IPS-NIHi7 (cell line): ENCODE results near the gene YEATS4.

Source experiments
- DNase-seq: peaks from one replicate; pipeline ENCODE4 v3.0.0; 2012; ENCODE audit warnings: mixed read lengths; ENCODE audit errors: extremely low spot score

The YEATS4 gene

DNA sequence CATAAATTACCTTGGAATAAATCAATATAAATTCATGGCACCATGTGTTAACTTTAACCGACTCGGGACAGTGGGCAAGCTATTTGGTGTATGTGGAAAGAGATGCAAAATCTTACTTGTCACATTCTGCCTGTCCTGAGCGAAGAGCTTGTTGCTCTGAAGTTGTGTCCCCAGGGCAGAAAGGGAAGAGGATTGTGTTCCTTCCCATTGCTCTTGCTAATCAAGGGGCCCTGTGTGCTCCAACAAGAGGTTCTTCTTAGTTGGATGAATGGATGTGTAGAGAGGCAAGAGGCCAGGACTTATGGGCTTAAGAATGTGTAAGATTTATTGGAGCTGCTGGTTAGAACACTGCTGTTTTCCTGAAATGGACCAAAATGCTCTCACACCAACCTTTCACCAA lies 74.1 kb downstream of the YEATS4 start:
- DNase-seq, result no peak

DNA sequence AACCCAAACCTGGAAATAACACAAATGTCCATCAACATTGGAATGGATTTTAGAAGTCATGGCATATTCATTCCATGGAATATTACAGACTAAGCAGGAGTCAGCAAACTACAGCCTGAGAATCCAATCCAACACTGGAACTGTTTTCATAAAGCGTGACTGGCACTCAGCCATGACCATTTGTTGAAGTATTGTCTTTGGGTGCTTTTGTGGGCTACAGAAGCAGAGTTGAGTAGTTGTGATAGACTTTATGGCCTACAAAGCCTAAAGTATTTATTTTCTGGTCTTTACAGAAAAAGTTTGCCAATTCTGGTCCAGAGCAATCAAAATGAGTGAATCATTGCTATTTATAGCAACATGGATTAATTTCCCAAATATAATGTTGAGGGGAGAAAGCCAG lies 76.1 kb downstream of the YEATS4 start:
- DNase-seq, result no peak

DNA sequence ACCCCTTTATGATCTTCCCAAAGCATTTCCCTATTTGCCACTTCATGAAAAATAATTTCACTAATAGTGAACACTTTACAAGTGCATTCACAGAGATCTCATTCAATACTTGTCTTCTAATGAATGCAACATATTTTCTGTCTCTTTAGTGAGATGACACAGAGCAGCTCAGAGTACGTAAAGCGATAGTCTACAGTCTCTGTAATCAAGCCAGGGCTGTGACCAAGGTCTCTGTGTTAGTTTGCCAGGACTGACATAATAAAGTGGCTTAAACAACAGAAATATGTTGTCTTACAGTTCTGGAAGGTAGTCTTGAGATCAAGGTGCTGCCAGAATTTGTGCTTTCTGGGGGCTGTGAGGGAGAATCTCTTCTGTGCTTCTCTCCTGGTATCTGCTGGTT lies 77.5 kb downstream of the YEATS4 start:
- DNase-seq, result no peak

DNA sequence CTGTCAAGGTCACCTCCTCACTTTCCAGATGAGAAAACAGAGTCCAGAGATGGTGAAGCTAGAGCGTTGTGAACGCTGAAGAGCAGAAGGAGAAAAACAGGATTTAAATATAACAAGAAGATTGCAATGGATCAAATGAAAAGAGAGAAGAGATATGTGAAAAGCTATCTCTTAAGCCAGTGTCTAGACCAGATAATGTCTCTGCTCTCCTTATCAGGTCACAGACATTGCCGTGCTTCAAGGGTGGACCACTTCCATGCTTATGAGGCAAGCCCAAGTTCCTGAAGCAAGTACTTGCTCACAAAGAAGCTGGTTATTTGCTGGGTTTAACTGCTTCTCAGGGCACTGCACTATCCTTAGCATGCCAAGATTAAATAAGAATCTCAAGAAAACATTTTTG lies 79.0 kb downstream of the YEATS4 start:
- DNase-seq, result no peak

DNA sequence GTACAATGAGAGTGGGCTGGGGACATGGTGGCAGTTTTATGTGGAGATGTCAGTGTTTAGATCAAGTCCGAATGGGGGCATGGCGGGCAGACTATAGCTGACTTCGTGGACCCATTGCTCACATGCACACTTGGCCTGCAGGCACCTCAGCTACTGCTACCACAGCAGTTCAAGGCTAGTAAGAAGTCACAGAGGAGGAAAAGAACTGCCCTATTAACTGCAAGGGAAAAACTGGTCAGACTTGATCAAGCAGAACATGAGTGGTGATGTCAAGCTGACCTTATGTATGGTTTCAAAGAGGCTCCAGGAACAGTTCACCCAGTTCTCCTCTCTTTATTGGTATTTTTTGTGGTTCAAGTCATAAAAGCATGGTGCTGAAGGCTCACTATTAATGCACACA lies 80.5 kb downstream of the YEATS4 start:
- no peak for DNase-seq
